H1 (cell line): ENCODE measurements around the gene NR5A2. TPM values are rescaled to one million over a fixed set of nuclear protein-coding genes. Genes with fewer than 3 reads are reported as not detected.

ENCODE experiments used
- CTCF ChIA-PET: fragments of 300-600 bp; sonication (Branson Sonifier 250); formaldehyde crosslinking; loops from one replicate; lab custom pipeline; 2021; ENCODE audit not compliant: partially characterized antibody; lab: Charles Lee
- POLR2A ChIA-PET: fragments of 300-600 bp; sonication (Branson Sonifier 250); formaldehyde crosslinking; loops from one replicate; lab custom pipeline; 2021; ENCODE audit warnings: inconsistent platforms; ENCODE audit not compliant: partially characterized antibody; lab: Charles Lee
- DNase-seq, 2 experiments: peaks; one replicate each; pipeline versions ENCODE4 v3.0.0 to v3.0.0-alpha.2; 2010 to 2022; ENCODE audit warnings: low spot score in 2 of 2, low read depth in 1 of 2, mixed read lengths in 1 of 2
- FAIRE-seq: peaks from 2 replicates; lab custom pipeline; 2011; peaks lifted over from hg19 to GRCh38; lab: Jason Lieb, UNC
- H2AFZ ChIP-seq: 2 replicates; pipeline ENCODE4 v1.8.1; 2012; ENCODE audit warnings: low read length, inconsistent platforms
- H2AK5ac ChIP-seq: 2 replicates; pipeline ENCODE4 v1.6.1; 2013; ENCODE audit warnings: low read depth, low read length
- H2BK120ac ChIP-seq: replicated peaks from 2 replicates; pipeline ENCODE3; 2013; ENCODE audit warnings: low read depth, low read length, inconsistent platforms
- H2BK12ac ChIP-seq: 2 replicates; pipeline ENCODE4 v1.6.1; 2013; ENCODE audit warnings: low read depth, low read length
- H2BK15ac ChIP-seq: 2 replicates; pipeline ENCODE4 v1.6.1; 2013; ENCODE audit warnings: low read length
- H2BK20ac ChIP-seq: 2 replicates; pipeline ENCODE4 v1.6.1; 2013; ENCODE audit warnings: low read length
- H2BK5ac ChIP-seq: 2 replicates; pipeline ENCODE4 v1.6.1; 2013; ENCODE audit warnings: low read depth, low read length
- H3K14ac ChIP-seq: 2 replicates; pipeline ENCODE4 v1.6.1; 2013; ENCODE audit warnings: inconsistent platforms; ENCODE audit not compliant: insufficient read length
- H3K18ac ChIP-seq: 2 replicates; pipeline ENCODE4 v1.6.1; 2013; ENCODE audit warnings: low read length; ENCODE audit errors: extremely low read depth
- H3K23ac ChIP-seq: 2 replicates; pipeline ENCODE4 v1.6.1; 2013; ENCODE audit warnings: inconsistent platforms; ENCODE audit not compliant: insufficient read length
- H3K23me2 ChIP-seq: 2 replicates; pipeline ENCODE4 v1.6.1; 2013; ENCODE audit warnings: low read depth, low read length
- H3K27ac ChIP-seq: 2 replicates; pipeline ENCODE4 v1.6.1; 2011; ENCODE audit warnings: low read depth, low read length, inconsistent platforms
- H3K27me3 ChIP-seq, 4 experiments: replicated peaks in 1 of 4; 1 replicate in 1 of 4; 2 replicates in 3 of 4; pipeline versions ENCODE4 v1.6.1 to v1.8.1; 2011 to 2013; ENCODE audit warnings: low read length in 3 of 4, mild to moderate bottlenecking in 3 of 4, inconsistent platforms in 2 of 4, mixed read lengths in 2 of 4, moderate library complexity in 1 of 4; ENCODE audit not compliant: control insufficient read depth in 3 of 4, insufficient read depth in 3 of 4; ENCODE audit errors: extremely low read depth in 1 of 4
- H3K36me3 ChIP-seq, 4 experiments: 2 replicates each; pipeline versions ENCODE4 v1.6.1 to v1.8.1; 2011 to 2013; ENCODE audit warnings: mild to moderate bottlenecking in 4 of 4, low read length in 3 of 4, moderate library complexity in 2 of 4, control low read depth in 1 of 4, inconsistent platforms in 1 of 4; ENCODE audit not compliant: insufficient read depth in 4 of 4, control insufficient read depth in 2 of 4
- H3K4ac ChIP-seq: replicated peaks from 2 replicates; pipeline ENCODE3; 2013; ENCODE audit warnings: low read length, low read depth, mixed read lengths, inconsistent platforms; ENCODE audit not compliant: insufficient read length
- H3K4me1 ChIP-seq, 4 experiments: replicated peaks in 1 of 4; 1 replicate in 1 of 4; 2 replicates in 3 of 4; pipeline versions ENCODE4 v1.6.1 to v1.8.1; 2011 to 2013; ENCODE audit warnings: low read length in 3 of 4, inconsistent platforms in 2 of 4, mixed read lengths in 1 of 4; ENCODE audit not compliant: insufficient read depth in 4 of 4, control insufficient read depth in 3 of 4
- H3K4me2 ChIP-seq, 2 experiments: 2 replicates each; pipeline versions ENCODE4 v1.6.1 to v1.8.1; 2011 to 2013; ENCODE audit warnings: low read depth in 2 of 2, low read length in 2 of 2, control low read depth in 1 of 2, inconsistent platforms in 1 of 2, mild to moderate bottlenecking in 1 of 2; ENCODE audit not compliant: insufficient read depth in 1 of 2
- H3K4me3 ChIP-seq, 4 experiments: fragments of 200-600, 300-600 bp in 1 of 4; sonication (generic), shearing (Covaris generic), sonication (Bioruptor Twin) in 1 of 4; 2 replicates each; pipeline versions ENCODE4 v1.5.1 to v1.8.1; 2011 to 2016; ENCODE audit warnings: low read length in 4 of 4, low read depth in 3 of 4, control low read depth in 2 of 4, inconsistent platforms in 2 of 4, mild to moderate bottlenecking in 2 of 4, mixed read lengths in 1 of 4, moderate library complexity in 1 of 4; ENCODE audit not compliant: insufficient read depth in 2 of 4; ENCODE audit errors: extremely low read depth in 1 of 4
- H3K56ac ChIP-seq: replicated peaks from 2 replicates; pipeline ENCODE3; 2013; ENCODE audit warnings: low read depth, mild to moderate bottlenecking, mixed read lengths, low read length, inconsistent platforms; ENCODE audit not compliant: insufficient read length
- H3K79me1 ChIP-seq: 2 replicates; pipeline ENCODE4 v1.6.1; 2013; ENCODE audit warnings: low read depth, low read length, control low read depth
- H3K79me2 ChIP-seq, 2 experiments: 2 replicates each; pipeline versions ENCODE4 v1.6.1 to v1.8.1; 2012 to 2013; ENCODE audit warnings: low read length in 2 of 2, mild to moderate bottlenecking in 2 of 2, inconsistent platforms in 1 of 2; ENCODE audit not compliant: insufficient read depth in 2 of 2, control insufficient read depth in 1 of 2
- H3K9ac ChIP-seq, 4 experiments: replicated peaks in 1 of 4; 1 replicate in 1 of 4; 2 replicates in 3 of 4; pipeline versions ENCODE4 v1.6.1 to v1.8.1; 2011 to 2013; ENCODE audit warnings: low read depth in 3 of 4, low read length in 3 of 4, control low read depth in 2 of 4, mild to moderate bottlenecking in 2 of 4, moderate library complexity in 2 of 4, inconsistent platforms in 1 of 4; ENCODE audit errors: extremely low read depth in 1 of 4
- H3K9me3 ChIP-seq, 2 experiments: 2 replicates each; pipeline versions ENCODE4 v1.6.1 to v1.8.1; 2012 to 2013; ENCODE audit warnings: mild to moderate bottlenecking in 2 of 2, moderate library complexity in 2 of 2, control low read depth in 1 of 2, inconsistent platforms in 1 of 2, low read depth in 1 of 2, low read length in 1 of 2, mixed read lengths in 1 of 2; ENCODE audit not compliant: insufficient read depth in 2 of 2
- H4K20me1 ChIP-seq, 2 experiments: replicated peaks in 1 of 2; 2 replicates each; pipeline versions ENCODE3 to v1.8.1; 2011 to 2013; ENCODE audit warnings: inconsistent platforms in 2 of 2, low read length in 2 of 2, mild to moderate bottlenecking in 1 of 2; ENCODE audit not compliant: insufficient read depth in 2 of 2, control insufficient read depth in 1 of 2
- H4K5ac ChIP-seq: 2 replicates; pipeline ENCODE4 v1.6.1; 2013; ENCODE audit warnings: low read length, low read depth, mixed read lengths, inconsistent platforms; ENCODE audit not compliant: insufficient read length
- H4K8ac ChIP-seq: 2 replicates; pipeline ENCODE4 v1.8.0; 2013; ENCODE audit warnings: mild to moderate bottlenecking, moderate library complexity, low read length, inconsistent platforms; ENCODE audit not compliant: insufficient read depth; ENCODE audit errors: extremely low read depth
- H4K91ac ChIP-seq: replicated peaks from 2 replicates; pipeline ENCODE3; 2013; ENCODE audit warnings: low read length, mixed read lengths, inconsistent platforms; ENCODE audit not compliant: insufficient read length
- E2F6 ChIP-seq: IDR thresholded peaks from 2 replicates; pipeline ENCODE4 v1.6.1; 2012; ENCODE audit warnings: inconsistent platforms
- EGR1 ChIP-seq: IDR thresholded peaks from 2 replicates; pipeline ENCODE4 v1.6.1; 2011; ENCODE audit warnings: low read depth, low read length, borderline replicate concordance
- WGBS, 2 experiments: shearing (Covaris generic) in 1 of 2; methylation state at CpG; one replicate each; pipeline versions ENCODE4 v1.1.6 to v1.1.7; 2013 to 2015; ENCODE audit warnings: low lambda C conversion rate in 2 of 2, mixed read lengths in 2 of 2, inconsistent platforms in 1 of 2, low coverage in 1 of 2, missing lambda C conversion rate in 1 of 2; ENCODE audit not compliant: insufficient replicate concordance in 2 of 2, insufficient coverage in 1 of 2, insufficient read length in 1 of 2; ENCODE audit errors: extremely low coverage in 1 of 2, missing lambda C conversion rate in 1 of 2; 5-methylcytosine and 5-hydroxymethylcytosine counted together
- polyA plus RNA-seq, 7 experiments: library from polyadenylated mRNA; depleted of rRNA in 3 of 7; stranded (reverse) in 5 of 7; unstranded in 2 of 7; fragments of >200 nt in 5 of 7; fragments of 200-250 nt in 2 of 7; gene quantifications; 1 replicate in 5 of 7; 2 replicates in 1 of 7; 4 replicates in 1 of 7; pipeline versions ENCODE4 v1.2.1 to v1.2.3, GENCODE V29; 2011 to 2013; ENCODE audit warnings: missing spikeins in 2 of 7, mixed read lengths in 2 of 7
- total RNA-seq: library from RNA; stranded (reverse); fragmentation: NEBNext Ultra II Directional; extraction: Animal tissue kit (Norgen Biotek cat#: 25700); gene quantifications from 2 replicates; pipeline ENCODE4 v1.2.1, GENCODE V29; 2021

NR5A2 gene
- total and polyA plus RNA-seq, 2 of the 8 experiments (the other 6 are each of a cell fraction or from before 2014, with no cell fraction given), result 1.7 to 11.6 TPM

GRCh38 chr1:200053646-200054045, 26.1 kb downstream of the NR5A2 start:
- Histone ChIP-seq H3K4ac (no peak overlapping the region), H2AFZ (no peak overlapping the region), H3K9ac (no peak overlapping the region), H3K23ac (no peak overlapping the region), H2BK120ac (no peak overlapping the region), H3K4me3 (no peak overlapping the region), H3K27ac (no peak overlapping the region), H3K9me3 (no peaks in the 10 kb centered on the region), H3K79me2 (peaks cover 0 to 34% of the 10 kb centered on the region in 2 experiments; a peak in 2 of 4 replicates), H3K56ac (no peak overlapping the region), H3K14ac (no peak overlapping the region), H3K23me2 (no peaks in the 10 kb centered on the region; the same call in 1 of the 2 replicates), H4K5ac (no peak overlapping the region), H3K18ac (no peak overlapping the region), H2BK20ac (no peak overlapping the region), H3K79me1 (no peaks in the 10 kb centered on the region), H2AK5ac (no peak overlapping the region), H4K8ac (no peak overlapping the region), H2BK12ac (no peak overlapping the region), H2BK15ac (no peak overlapping the region), H2BK5ac (no peak overlapping the region), H3K4me2 (no peak overlapping the region), H4K20me1 (no peaks in the 10 kb centered on the region), H3K36me3 (no peaks in the 10 kb centered on the region), H4K91ac (no peak overlapping the region), H3K27me3 (no peaks in the 10 kb centered on the region), H3K4me1 (peaks cover 0 to 10% (median 5%) of the 10 kb centered on the region in 4 experiments; a peak in 3 of 7 replicates)
- no peak for FAIRE-seq
- 88% methylated on average over 8 of the region's 8 CpGs; no CpG with 5 or more reads in 1 of the 2 experiments for WGBS, 2 experiments
- CTCF ChIA-PET, result interaction anchor here (0.5 to 1.4 kb wide), 5 partner anchors 9 to 22 kb away, joined by 3 to 5 read pairs (median 4); no protein-coding TSS in a partner anchor
- POLR2A ChIA-PET, result interaction anchor here (0.5 to 1.2 kb wide), 6 partner anchors 13 to 379 kb away, joined by 3 read pairs; no protein-coding TSS in a partner anchor
- no peak for DNase-seq
- TF ChIP-seq EGR1, result no peak
- no peak for TF ChIP-seq E2F6
